HG03103 (cell line): ENCODE results near the gene CENPB.
A peak's percentile ranks its signal among the peaks of the same experiment; 100 is the strongest.

ENCODE experiments used
- ATAC-seq: cut with Tn5 transposase; IDR thresholded peaks from one replicate; pipeline ENCODE4 v1.9.1; 2021; ENCODE audit warnings: low read depth; ENCODE audit not compliant: unreplicated experiment

The CENPB gene

GRCh38 chr20:3812259-3812681 is 25.7 kb upstream of the CENPB start:
- no peak for ATAC-seq

- no peak for ATAC-seq
Observed at GRCh38 chr20:3811467-3812258, 25.1 kb upstream of the CENPB start.

GRCh38 chr20:3808544-3808943 is 22.0 kb upstream of the CENPB start:
- no peak for ATAC-seq

- no peak for ATAC-seq
Observed at GRCh38 chr20:3804781-3805180, 18.2 kb upstream of the CENPB start.

GRCh38 chr20:3804254-3804751 is 17.8 kb upstream of the CENPB start:
- no peak for ATAC-seq

GRCh38 chr20:3803854-3804253 is 17.3 kb upstream of the CENPB start:
- ATAC-seq = no peak

- no peak for ATAC-seq
Observed at GRCh38 chr20:3803289-3803688, 16.7 kb upstream of the CENPB start.

- ATAC-seq = no peak
Observed at GRCh38 chr20:3802524-3803239, 16.1 kb upstream of the CENPB start.

GRCh38 chr20:3801846-3802245 is 15.3 kb upstream of the CENPB start:
- no peak for ATAC-seq

- ATAC-seq = no peak
Observed at GRCh38 chr20:3801299-3801698, 14.8 kb upstream of the CENPB start.

- no peak for ATAC-seq
Observed at GRCh38 chr20:3800878-3801260, 14.3 kb upstream of the CENPB start.

GRCh38 chr20:3800256-3800877 is 13.8 kb upstream of the CENPB start:
- ATAC-seq = no peak

GRCh38 chr20:3798908-3799248 is 12.3 kb upstream of the CENPB start:
- ATAC-seq = no peak

GRCh38 chr20:3798373-3798768 is 11.8 kb upstream of the CENPB start:
- ATAC-seq = no peak

- ATAC-seq = no peak
Observed at GRCh38 chr20:3797592-3798372, 11.2 kb upstream of the CENPB start.

GRCh38 chr20:3797226-3797545 is 10.6 kb upstream of the CENPB start:
- ATAC-seq = no peak

GRCh38 chr20:3796477-3797225 is 10.1 kb upstream of the CENPB start:
- ATAC-seq = peak; percentile 3

GRCh38 chr20:3795511-3796468 is 9.2 kb upstream of the CENPB start, which contains the start of gene CDC25B:
Gene CDC25B, plus strand, starts transcription at chr20:3796310. Its CDS starts 222 bp downstream, at chr20:3796532.
- ATAC-seq = peak; percentile 46
